ENCODE results near the gene NCKAP1.
"Not testable (repeated sequence)": the region's sequence is repeated elsewhere in the genome, so short reads cannot be mapped to it uniquely, and the experiment has no call there.

NCKAP1 gene

DNA sequence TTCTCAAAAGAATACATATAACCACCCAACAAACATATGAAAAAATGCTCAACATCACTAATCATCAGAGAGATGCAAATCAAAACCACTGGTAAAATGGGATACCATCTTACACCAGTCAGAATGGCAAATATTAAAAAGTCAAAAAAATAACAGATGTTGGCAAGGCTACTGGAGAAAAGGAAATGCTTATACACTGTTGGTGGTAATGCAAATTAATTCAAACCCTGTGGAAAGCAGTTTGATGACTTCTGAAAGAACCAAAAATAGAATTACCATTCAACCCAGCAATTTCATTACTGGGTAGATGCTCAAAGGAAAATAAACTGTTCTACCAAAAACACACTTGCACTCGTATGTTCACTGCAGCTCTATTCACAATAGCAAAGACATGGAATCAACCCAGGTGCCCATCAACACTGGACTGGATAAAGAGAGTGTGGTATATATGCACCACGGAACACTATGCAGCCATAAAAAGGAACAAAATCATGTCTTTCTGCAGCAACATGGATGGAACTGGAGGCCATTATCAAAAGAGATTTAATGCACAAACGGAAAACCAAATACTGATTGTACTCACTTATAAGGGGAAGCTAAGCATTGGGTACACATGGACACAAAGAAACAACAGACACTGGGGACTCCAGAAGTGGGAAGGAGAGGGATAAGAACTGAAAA is 38.8 kb downstream of the NCKAP1 start:
- DNase-seq: no peak

DNA sequence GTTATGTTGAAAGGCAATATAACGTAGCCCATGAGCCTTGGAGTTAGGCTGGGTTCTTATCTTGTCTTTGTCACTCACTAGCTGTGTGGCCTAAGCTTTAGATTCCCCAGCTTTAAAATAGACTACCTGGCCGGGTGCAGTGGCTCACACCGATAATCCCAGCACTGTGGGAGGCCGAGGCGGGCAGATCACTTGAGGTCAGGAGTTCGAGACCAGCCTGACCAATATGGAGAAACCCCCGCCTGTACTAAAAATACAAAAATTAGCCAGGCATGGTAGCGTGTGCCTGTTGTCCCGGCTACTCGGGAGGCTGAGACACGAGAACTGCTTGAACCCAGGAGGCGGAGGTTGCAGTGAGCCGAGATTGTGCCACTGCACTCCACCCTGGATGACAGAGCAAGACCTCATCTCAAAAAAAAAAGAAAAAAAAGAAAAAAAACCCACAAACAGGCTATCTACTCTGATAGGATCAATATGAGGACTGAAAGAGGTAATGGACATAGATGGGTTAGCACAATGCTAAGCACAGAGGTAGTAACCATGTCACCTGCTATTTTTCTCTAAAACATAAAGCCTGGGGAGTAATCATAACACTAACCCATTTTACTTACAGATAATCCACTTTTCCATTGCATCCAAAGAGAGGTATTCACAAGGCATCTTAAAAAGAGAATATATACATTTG is 43.9 kb downstream of the NCKAP1 start:
- DNase-seq: no peak

DNA sequence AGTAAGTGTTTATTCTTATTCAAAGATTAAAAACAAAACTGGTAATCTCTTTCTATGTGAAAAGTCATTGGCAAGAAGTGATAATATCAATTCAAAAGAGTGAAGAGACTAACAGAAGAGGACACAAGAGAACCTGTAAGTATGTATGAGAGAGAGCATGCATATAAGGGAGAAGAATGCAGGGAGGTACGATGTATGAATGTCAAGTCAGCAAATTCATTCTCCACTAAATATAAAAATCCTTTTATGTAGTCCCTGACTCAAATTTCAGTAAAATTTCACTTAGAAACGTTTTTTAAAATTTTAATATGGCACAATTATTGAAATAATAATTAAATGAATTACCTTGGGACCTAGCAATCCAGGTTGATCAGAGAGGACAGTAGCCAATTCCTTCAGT is 55.3 kb downstream of the NCKAP1 start:
- DNase-seq: no peak

DNA sequence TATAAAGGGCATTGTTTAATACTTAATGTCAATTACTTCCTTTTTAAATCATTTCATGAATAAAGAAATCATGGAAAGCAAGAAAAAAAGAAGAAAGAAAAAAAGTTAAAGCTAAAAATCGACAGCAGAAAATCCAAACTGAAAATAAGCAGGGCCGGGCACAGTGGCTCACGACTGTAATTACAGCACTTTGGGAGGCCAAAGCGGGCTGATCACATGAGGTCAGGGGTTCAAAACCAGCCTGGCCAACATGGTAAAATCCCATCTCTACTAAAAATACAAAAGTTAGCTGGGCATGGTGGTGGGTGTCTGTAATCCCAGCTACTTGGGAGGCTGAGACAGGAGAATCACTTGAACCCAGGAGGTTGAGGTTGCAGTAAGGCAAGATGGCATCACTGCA is 56.8 kb downstream of the NCKAP1 start:
- DNase-seq: not testable (repeated sequence)

DNA sequence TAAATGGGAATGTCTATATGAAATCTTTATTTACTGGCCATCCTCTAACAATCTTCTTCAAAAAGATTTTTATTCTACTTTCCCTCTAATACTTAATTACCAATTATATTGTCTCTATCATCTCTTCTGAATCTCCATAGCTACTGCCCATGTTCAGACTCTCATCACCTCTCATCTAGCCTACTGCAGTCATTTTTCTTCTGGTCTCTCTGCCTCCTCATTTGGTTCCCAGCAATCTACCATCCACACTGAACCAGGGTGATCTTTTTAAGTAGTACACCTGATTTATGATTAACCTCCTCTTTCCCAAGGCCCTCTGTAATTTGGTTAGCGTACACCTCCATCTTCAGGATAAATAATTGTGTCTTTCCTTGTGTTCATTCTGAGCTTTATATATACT is 57.6 kb downstream of the NCKAP1 start:
- DNase-seq: no peak

DNA sequence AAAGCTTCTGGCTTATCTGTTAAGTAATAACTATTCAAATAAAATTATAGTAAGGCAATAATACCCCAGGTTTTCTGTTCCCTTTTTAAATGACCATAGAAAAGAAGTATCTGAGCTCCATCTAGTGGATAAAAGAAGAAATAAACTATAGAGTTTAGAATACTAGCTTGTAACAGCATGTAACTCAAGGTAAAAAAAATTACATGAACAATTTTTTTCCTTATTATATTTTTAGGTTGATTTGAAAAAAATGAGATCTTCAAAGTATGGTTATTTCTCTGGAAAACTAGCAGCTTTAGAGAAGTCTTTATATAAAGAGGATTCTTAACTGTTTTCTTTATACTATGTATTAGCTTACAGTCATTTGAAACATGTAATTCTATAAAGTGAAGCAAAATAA is 58.1 kb downstream of the NCKAP1 start:
- peak; percentile 92 for DNase-seq

DNA sequence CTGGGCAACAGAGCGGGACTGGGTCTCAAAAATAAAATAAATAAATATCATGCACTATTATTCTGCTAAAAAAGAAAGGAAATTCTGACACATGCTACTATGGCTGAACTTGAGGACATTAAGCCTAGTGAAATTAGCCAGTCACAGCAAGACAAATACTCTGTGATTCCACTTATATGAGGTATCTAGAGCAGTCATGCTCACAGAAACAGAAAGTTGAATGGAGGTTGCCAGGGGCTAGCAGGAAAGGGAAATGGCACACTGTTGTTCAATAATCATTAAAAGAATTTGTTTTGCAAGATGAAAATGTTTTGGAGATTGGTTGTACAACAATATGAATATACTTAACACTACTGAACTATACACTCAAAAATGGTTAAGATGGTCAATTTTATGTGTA is 60.8 kb downstream of the NCKAP1 start:
- no peak for DNase-seq

DNA sequence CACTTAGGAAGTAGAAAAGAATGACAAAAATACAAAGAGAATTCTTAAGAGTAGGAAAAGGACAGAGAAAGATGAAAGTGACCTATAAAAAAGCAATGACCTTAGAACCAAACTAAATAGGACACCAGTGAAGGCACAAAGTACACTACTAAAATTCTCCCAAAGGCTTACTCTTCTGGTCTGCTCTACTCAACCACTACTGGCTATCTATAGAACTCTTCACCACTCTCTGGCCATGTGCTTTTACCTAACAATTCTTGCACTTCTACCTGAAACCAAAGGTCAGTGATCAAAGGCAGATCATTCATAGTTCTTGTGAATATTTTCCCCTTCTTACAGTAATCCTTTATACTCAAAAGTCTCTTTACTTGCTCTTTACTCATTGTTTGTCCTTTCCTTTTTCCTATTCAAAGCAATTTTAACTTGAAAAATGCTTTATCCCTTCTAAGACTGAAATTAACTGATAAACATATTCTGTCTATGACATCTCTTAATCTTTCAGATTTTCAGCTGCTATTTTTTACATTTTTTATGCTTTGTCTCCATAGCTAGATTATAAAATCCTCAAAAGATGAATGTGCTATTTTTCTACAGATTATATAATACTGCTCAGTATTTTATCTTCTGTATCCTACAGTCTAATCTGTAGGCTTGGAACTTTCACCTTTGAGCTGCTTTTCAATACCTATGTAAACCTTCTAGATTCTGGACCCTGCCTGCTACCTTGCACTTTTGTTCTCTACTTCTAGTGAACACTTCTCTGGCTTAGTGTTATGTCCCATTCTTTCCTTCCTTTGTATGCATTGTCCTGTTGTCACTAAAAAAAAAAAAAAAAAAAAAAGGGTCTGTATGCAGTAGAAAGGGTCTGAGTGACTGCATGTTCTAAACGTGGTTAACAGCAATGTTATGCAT is 64.6 kb downstream of the NCKAP1 start:
- no peak for DNase-seq

DNA sequence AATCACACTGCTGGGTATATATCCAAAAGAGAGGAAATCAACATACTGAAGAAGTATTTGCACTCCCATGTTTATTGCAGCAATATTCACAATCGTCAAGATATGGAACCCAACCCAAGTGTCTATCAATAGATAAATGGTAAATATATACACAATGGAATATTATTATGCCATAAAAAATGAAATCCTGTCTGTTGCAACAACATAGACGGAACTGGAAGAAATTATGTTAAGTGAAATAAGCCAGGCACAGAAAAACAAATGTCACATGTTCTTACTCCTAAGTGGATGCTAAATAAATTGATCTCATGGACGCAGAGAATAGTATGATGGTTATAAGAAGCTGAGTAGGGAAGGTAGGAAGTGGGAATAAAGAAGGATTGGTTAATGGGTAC is 65.7 kb downstream of the NCKAP1 start:
- no peak for DNase-seq

DNA sequence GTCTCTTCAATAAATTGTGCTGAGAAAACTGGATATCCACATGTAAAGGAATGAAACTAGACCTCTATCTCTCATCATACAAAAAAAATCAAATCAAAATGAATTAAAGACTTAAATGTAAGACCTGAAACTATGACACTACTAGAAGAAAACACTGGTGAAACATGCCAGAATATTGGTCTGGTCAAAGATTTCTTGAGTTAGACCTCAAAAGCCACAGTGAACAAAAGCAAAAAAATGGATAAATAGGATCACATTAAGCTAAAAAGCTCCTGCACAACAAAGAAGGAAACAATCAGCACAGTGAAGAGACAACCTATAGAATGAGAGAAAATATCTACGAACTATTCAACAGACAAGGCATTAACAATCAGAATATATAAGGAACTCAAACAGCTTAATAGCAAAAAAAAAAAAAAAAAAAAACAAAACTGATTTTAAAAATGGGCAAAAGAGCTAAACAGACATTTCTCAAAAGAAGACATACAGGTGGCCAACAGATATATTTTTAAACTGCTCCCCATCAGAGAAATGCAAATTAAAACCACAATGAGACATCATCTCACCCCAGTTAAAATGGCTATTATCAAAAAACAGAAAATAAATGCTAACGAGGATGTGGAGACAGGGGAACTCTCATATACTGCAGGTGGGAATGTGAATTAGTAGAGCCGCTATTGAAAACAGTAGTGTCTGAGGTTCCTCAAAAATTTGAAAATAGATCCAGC is 66.3 kb downstream of the NCKAP1 start:
- no peak for DNase-seq

DNA sequence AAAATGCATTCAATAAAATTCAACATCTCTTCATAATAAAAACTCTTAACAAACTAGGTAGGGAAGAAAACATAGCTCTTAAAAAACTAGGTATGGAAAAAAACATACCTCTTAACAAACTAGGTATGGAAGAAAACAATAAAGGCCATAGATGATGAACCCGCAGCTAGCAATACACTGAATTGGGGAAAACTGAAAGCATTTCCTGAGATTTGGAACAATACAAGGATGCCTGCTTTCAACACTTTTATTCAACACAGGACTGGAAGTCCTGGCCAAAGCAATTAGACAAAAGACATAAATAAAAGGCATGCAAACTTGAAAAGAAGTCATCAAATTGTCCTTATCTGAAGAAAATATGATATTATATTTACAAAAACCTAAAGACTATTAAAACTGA is 67.8 kb downstream of the NCKAP1 start:
- DNase-seq: no peak

DNA sequence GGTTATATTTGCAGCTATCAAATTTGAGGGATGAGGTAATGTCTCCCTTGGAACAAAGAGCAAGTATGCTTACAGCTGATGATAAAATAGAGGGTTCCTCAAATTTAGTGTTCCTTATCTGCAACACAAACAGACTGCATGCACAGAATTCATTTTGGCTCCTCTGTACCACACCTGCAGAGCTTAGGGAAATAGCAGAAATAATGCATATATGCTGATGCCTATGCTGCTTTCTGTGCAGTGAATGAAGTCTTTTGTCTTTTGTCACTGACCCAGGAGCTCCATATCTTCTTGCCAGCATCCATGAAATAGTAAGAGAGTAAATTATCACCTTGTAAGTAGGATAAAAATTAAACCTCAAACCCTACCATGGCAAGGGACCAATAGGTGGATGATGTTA is 69.8 kb downstream of the NCKAP1 start:
- DNase-seq: no peak

DNA sequence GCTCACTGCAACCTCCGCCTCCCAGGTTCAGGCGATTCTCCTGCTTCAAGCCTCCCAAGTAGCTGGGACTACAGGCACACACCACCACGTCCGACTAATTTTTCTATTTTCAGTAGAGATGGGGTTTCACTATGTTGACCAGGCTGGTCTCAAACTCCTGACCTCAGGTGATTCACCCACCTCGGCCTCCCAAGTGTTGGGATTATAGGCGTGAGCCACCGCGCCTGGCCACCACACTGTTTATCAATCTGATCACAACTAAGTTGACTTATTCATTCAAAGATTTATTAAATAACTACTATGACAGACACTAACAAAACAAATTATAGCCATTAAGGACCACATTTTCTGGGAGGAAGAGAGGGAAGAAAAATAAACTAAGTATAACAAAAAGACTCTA is 71.9 kb downstream of the NCKAP1 start:
- DNase-seq: not testable (repeated sequence)

DNA sequence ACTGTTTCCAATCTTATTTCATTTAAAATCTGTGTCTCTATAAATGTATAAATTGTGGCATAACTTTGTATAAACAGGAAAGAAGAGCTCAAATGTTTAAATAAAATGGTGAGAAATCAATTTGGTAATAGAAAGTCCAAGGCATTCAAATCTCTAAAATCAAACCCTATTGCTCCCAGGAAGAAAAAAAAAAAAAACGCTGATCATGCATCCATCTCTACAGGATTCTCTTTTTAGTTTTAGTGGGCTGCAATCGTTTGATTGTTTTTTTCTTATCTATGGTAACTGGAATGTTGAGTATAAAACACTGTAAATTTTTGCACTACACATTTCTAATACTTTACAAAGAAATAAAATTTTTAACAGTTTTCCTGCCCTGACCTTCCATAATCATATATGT is 75.6 kb downstream of the NCKAP1 start:
- no peak for DNase-seq

DNA sequence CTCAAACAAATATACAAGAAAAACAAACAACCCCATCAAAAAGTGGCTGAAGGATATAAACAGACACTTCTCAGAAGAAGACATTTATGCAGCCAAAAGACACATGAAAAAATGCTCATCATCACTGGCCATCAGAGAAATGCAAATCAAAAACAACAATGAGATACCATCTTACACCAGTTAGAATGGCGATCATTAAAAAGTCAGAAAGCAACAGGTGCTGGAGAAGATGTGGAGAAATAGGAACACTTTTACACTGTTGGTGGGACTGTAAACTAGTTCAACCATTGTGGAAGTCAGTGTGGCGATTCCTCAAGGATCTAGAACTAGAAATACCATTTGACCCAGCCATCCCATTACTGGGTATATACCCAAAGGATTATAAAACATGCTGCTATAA is 77.4 kb downstream of the NCKAP1 start:
- not testable (repeated sequence) for DNase-seq

DNA sequence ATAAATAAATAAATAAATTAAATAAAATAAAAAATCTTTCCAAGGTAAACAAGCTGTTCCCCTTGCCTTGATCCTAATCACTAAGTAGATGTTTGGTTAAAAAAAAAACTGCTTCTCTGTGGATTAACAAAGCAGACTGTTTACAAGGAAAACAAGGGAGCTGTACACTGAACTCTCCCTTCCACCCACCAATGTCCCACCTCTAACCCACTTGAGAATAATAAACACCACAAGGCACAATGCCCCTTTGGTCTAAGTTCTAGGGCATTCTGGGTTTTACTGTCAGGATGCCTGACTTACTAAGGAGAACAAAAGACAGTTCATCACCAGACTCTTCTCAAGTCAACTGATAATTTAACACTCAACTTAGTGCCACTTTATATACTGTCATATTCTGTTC is 83.5 kb downstream of the NCKAP1 start:
- DNase-seq: no peak

DNA sequence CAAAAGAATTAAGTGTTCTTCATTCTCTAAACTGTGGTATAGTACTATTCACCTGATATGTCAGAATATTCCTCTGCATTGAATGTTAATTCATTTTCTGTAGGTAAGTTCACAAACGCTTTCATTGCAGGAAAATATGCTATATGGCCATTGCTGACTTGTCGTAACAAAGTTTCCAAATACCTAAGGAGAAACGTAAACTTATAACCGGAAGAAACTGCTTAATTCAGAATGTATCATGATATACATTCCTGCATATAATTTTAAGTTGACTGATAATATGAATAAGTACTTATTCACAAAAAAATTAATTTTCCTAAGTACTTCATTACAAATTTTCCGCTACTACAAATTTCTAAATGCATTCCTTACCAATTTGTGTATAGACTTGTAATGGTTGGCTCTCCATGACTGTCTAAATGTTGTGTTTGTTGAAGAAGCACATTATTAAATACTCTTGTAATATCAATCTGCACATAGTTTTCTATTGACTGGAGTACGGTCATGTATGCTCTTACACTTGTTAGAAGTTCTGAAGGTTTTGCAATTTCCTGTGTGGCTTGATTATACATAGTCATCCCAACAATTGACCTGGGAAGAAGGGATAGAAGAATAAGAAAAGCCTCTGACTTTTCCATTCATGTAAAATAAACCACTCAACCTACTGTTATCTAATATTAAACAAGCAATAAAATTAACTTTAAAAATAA is 85.4 kb downstream of the NCKAP1 start:
- DNase-seq: no peak

DNA sequence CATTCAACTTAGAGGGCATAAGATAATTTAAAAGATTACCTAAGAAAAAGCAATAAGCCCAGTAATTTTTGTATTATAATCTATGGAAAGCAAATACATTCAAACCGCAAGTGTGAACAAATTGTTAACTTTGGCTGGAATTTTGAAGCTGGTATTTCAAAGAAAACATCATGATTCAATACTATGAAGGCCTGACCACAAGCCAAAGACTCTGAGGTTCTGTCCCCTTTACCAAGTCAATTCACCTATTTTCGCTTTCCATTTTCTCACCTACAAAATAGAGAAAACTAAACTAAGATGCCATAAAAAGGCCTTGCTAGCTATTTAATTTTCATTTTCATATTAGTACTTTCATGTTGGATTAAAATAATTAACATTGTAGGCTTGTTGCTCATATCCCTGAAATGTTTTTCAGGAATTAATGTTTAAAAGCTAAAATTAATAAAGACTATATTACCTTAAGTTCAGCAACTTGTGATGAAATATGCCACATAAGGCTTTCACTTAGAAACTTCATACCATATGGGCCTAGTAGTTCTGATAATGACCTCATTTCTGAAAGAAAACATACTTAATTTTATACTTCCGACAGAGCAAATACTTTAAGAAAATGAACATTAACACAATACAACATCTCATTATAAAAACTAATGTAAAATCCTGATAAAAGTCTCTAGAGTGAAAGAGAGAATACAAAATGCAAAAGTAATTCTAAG is 86.2 kb downstream of the NCKAP1 start:
- DNase-seq: no peak

DNA sequence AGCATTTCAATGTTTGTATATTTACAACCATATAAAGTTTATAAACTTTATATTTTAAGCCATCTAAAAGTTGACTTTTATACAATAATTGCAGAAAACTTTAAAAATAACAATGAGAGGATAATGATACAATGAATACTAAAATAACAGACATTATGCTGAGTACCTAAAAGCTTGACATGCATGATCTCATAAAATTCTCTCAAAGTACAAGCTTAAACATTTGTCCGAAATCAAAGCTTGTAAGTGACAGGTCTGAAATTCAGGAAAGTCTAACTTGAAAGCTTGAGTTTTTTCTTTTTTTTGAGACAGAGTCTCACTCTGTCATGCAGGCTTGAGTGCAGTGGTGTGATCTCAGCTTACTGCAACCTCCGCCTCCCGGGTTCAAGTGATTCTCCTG is 87.7 kb downstream of the NCKAP1 start:
- DNase-seq: no peak

DNA sequence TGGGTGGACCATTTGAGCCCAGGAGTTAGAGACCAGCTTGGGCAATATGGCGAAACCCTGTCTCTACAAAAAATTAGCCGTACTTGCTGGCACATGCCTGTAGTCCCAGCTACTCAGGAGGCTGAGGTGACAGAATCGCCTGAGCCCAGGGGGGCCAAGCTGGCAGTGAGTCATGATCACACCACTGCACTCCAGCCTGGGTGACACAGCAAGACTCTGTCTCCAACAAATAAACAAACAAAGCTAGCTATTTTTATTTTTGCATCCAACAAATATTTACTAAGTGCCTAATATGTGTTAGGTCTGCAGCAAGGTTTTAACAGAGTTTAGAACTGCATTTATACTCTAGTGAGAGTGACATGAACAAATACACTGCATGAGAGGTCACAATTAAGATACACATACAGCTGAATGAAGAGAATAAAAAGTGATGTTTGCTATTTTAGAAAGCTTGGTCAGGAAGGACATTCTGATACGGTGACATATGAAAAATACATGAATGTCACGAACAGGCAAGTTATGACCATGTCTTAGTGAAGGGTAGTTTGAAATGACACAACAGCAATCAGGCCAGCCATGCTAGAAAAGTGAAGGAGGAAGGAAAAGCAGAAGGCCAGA is 88.6 kb downstream of the NCKAP1 start:
- DNase-seq: no peak

DNA sequence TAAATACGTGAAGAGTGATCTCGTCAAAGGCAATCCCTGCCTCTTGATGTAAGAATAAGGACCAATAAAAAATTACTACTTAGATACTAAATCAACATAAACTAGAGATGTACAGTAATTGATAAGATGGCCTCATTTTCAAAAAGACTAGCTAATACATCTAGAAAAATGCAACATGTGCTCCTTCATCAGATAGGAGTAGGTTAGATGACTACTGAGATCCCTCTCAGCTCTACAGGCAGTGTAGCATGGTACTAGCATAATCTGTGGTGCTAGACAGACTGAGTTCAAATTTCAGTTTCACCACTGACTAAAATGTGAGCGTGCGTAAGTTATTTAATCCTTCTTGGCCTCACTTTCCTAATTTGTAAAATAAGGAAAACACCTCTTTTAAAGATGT is 89.2 kb downstream of the NCKAP1 start:
- DNase-seq: no peak
